Bronchial epithelial cell (primary cell): ENCODE data around the gene RECQL5. TPM values are rescaled to one million over a fixed set of nuclear protein-coding genes. Genes with fewer than 3 reads are reported as not detected.
A peak's percentile ranks its signal among the peaks of the same experiment; 100 is the strongest.

ENCODE experiments used
- DNase-seq: peaks from one replicate; pipeline ENCODE4 v3.0.0-alpha.2; 2010; ENCODE audit warnings: low read depth
- FAIRE-seq: peaks from 2 replicates; lab custom pipeline; 2011; peaks lifted over from hg19 to GRCh38; lab: Jason Lieb, UNC
- H3K27me3 ChIP-seq: 2 replicates; pipeline ENCODE4 v1.5.1; 2011; ENCODE audit warnings: low read length; ENCODE audit not compliant: control insufficient read depth, insufficient read depth
- H3K36me3 ChIP-seq: 2 replicates; pipeline ENCODE4 v1.5.1; 2011; ENCODE audit warnings: low read length; ENCODE audit not compliant: control insufficient read depth, insufficient read depth
- H3K4me3 ChIP-seq: 2 replicates; pipeline ENCODE4 v1.5.1; 2011; ENCODE audit warnings: mild to moderate bottlenecking, low read depth, low read length, control low read depth
- CTCF ChIP-seq: IDR thresholded peaks from 2 replicates; pipeline ENCODE4 v1.5.1; 2011; ENCODE audit warnings: mild to moderate bottlenecking, moderate library complexity, low read length, control low read depth, inconsistent platforms; ENCODE audit not compliant: insufficient read depth, severe bottlenecking
- total RNA-seq: library from RNA; depleted of rRNA; stranded (reverse); fragments of >200 nt; gene quantifications from 2 replicates; pipeline ENCODE4 v1.2.1, GENCODE V29; 2014

The RECQL5 gene
- total RNA-seq, 1 donor from 2014 or later, result 11.6 TPM

GRCh38 chr17:75672011-75672410, 5.1 kb upstream of the RECQL5 start:
- no peak for TF ChIP-seq CTCF
- H3K36me3 ChIP-seq, result peaks cover 16% of the 10 kb centered on the region

DNA sequence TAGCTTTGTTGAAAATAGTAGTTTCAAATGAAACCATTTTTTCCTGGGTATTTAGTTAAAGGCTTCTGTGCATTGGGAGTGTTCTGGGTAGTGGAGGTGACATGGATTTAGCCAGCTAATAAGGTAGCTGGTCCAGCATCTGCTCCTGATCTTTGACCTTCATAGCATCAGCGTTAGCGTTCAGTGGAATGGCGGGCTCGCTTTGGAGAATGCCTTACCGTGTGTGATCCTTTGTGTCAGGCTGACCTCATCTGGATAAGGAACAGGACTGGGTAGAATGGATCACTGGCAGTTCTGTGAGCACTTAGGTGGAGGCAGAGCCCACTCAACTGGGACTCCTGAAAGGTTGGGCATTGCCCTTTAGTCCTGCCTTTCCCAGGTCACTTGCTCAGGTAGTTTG, 3.9 kb upstream of the RECQL5 start:
- peaks cover 16% of the 10 kb centered on the region for H3K36me3 ChIP-seq

More at GRCh38 chr17:75672011-75672410, 5.1 kb upstream of the RECQL5 start:
- Histone ChIP-seq H3K4me3 (no peak overlapping the region), H3K27me3 (no peaks in the 10 kb centered on the region)
- FAIRE-seq (no peak), DNase-seq (no peak)

DNA sequence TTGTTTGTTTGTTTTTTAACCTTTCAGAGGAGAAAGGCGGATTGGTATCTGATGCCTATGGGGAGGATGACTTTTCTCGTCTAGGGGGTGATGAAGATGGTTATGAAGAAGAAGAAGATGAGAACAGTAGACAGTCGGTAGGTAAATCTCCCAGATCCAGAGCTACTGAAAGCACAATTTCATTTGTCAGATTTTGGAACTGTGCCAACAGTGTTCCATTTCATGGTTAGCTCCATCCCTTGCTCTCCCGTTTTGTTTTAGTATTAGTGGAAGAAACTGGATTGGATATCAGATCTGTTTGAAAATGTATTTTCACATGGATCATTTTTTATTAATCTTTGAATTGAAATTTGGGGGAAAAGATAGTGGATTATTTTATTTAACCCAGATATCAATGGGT, 1.5 kb upstream of the RECQL5 start:
- no peak overlapping the region for H3K4me3 ChIP-seq
- no peak for FAIRE-seq
- H3K27me3 ChIP-seq, result no peaks in the 10 kb centered on the region
- peaks cover 14% of the 10 kb centered on the region for H3K36me3 ChIP-seq
- no peak for DNase-seq
- TF ChIP-seq CTCF, result no peak

More for the DNA sequence above, 3.9 kb upstream of the RECQL5 start:
- DNase-seq, result no peak
- no peak for FAIRE-seq
- Histone ChIP-seq H3K4me3 (no peak overlapping the region), H3K27me3 (no peaks in the 10 kb centered on the region)
- no peak for TF ChIP-seq CTCF

DNA sequence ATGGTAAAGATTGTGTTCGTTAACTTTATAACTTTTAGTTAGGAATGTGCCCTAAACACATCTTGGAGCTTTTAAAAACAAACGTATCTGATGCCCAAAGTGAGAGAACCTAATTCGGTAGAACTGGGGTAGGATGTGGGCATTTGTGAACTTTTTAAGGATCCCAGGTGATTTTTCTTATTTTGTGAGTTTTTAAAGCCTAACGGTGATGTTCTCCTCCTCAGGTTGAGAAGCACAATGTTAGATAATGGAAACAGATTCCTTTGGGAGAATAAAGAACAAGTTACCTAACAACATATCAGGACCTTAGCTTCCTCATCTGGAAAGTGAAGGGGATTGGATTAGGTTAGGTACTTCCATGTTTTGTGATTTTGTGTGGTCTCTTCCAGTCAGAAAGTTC, 871 bp upstream of the RECQL5 start:
- FAIRE-seq (no peak), DNase-seq (no peak)
- Histone ChIP-seq H3K4me3 (peak overlapping the region; percentile 92), H3K36me3 (peaks cover 14% of the 10 kb centered on the region), H3K27me3 (no peaks in the 10 kb centered on the region)
- TF ChIP-seq CTCF, result no peak

GRCh38 chr17:75665981-75666380, 973 bp downstream of the RECQL5 start:
- TF ChIP-seq CTCF, result no peak
- Histone ChIP-seq H3K36me3 (peaks cover 11% of the 10 kb centered on the region), H3K4me3 (no peak overlapping the region), H3K27me3 (no peaks in the 10 kb centered on the region)
- no peak for FAIRE-seq
- no peak for DNase-seq

- DNase-seq, result no peak
- FAIRE-seq, result no peak
- peaks cover 11% of the 10 kb centered on the region for H3K36me3 ChIP-seq
- no peak overlapping the region for H3K4me3 ChIP-seq
- no peak for TF ChIP-seq CTCF
- H3K27me3 ChIP-seq, result no peaks in the 10 kb centered on the region
Measured at GRCh38 chr17:75664099-75664549, 2.8 kb downstream of the RECQL5 start.
